NCI-H1930 (cell line): Measurements from ENCODE around the gene MAP3K9.

Experiments
- DNase-seq, 2 experiments: peaks; one replicate each; lab custom pipeline; 2025; lab: John Stamatoyannopoulos, UW

Gene MAP3K9

DNA sequence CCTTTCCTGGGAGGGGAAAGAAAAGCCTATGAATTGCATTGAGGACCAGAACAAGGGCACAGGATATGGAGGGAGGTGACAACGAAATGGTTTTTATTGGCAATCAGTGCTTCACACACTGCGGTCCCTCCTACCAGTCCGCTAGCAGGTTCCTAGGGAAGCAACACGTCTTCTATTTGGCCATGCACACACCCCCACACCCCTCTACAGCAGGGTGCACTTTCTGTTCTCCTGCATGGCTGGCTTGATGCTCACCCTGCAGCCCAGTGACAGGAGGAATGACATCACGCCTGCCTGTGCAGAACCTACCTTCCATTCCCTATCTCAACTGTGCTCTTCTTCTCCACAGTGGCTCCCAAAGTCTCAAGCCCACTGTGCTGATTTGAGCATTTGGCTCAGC, 109.7 kb downstream of the MAP3K9 start:
- no peak for DNase-seq

DNA sequence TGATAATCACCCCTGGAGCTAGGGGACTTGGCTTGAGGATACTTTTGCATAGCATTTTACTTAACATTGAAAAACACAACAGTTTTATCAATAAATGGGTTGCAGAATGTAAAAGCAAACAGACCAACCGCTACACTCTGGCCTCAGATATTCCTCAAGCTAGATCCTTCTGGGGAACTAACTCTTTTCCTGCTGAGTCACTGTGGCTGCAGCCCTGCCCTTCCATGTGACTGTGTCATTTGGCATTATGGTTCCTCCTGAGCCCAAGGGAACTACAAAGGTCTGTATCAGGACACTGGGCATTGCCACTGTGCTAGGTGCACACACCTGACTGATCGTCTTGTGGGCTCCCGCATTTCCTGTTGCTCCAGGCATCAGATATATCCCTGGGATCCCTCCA, 111.0 kb downstream of the MAP3K9 start:
- no peak for DNase-seq

DNA sequence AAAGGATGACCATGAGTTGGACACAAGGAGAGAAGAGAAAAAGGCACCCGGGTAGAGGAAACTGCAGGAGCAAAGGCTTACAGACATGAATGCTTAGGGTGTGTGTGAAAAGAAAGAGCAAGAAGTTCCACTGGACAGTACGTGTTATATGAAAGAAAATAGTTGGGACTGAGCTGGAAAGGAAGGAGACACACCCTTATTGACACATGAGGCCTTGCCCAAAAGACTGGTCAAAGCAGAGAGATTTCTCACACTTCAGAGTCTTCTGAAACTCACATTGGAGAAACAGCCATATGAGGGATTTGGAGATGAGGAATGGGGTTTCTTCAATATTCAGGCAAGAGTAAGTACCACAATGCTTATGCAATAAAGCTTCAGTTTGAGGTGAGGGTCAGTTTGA, 111.6 kb downstream of the MAP3K9 start:
- DNase-seq: no peak

DNA sequence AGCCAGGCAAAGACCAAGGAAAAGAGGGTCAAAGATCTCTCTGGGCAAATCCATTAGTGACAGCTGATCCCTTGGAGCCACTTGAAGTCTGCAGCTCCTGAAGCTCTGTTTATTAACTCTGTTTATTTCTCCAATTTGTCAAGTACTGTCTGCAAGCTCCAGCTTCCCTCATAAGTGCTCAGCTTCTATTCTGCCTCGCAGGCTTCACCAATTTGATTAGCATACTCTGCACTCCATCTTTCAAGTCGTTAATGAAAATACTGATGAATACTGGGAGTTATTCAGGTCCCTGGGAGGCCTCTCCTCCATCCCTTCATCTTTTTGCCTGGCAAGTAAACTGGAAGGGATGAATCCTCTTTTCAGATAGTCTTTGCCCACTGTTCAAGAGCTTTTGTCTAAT, 113.3 kb downstream of the MAP3K9 start:
- no peak for DNase-seq

DNA sequence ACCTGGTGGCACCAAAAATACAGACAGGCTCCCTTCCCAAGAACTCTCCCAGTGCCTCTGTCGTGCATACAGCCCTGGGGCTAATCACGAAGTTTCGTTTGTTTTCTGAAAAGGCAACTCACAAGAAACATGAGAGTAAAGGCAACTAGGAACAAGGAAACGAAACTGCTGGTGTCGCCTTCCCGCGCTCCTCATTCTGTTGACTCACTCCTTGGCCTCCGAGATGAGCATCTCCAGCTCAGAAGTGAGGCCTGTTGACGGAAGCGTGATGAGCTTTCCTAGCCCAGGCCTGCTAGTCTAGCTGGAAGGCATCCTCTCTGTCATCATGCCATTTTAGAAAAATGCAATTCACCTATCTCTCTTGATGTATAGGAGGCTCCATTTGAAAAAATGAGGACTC, 117.1 kb downstream of the MAP3K9 start:
- DNase-seq: no peak

DNA sequence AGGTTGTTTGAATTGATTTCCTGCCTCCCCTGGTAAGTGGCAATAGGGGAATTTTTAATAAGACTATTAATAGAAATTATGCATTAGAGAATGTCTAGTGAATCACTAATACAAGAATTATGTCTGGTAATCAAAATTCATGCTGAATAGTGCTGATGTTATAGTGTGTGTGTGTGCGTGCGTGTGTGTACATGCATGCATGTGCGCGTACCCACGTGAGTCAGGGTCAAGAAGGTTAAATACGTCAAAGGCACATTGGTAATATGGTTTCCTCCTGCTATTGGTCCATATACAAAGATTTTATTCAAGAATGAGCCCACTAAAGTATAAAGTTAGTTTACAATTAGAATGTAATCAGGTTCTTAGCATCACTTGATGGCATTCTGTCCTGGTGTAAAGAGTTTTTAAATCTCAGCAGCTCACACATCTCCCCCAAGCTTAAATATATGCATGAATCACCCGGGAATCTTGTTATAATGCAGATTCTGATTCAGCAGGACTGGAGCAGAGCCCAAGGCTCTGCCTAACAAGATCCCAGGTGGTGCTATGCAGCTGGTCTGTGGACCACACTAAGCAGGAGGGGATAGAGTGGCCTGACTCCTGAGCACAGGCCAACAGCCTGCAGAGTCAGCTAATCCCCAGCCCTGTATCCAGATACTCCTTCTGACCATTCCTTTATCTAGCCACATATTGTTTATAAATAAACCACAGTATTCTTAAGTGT, 123.7 kb downstream of the MAP3K9 start:
- DNase-seq: no peak

DNA sequence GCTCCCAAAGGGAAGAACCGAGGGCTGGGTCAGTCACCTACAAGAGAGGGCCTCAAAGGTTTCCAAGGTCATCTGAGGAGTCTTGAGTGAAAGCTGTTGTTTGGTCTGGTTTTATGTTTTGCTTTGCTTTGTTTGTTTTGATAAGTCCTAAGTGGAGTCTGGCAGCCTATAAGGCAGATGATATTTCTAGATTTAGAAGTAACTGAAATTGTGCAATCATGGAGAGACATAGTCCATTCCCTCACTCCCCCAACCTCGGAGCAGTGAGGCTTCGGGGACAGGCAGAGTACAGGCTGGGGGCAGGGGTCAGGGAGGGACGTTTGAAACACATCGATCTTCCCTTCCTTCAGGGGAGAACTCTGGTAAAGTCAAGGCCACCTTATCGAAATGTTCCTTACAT, 125.3 kb downstream of the MAP3K9 start:
- DNase-seq: no peak

DNA sequence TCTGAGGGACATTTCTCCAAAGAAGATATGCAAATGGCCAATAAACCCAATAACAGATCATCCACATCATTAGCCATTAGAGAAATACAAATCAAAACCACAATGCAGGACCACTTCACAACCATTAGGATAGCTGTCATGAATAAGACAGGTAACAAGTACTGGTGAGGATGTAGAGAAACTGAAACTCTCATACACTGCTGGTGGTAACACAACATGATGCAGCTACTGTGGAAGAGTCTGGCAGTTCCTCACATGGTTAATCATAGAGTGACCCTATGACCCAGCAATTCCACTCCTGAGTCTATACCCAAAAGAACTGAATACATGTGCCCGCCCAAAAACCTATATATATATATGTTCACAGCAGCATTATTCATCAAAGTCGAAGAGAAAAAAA, 128.6 kb downstream of the MAP3K9 start:
- no peak for DNase-seq

DNA sequence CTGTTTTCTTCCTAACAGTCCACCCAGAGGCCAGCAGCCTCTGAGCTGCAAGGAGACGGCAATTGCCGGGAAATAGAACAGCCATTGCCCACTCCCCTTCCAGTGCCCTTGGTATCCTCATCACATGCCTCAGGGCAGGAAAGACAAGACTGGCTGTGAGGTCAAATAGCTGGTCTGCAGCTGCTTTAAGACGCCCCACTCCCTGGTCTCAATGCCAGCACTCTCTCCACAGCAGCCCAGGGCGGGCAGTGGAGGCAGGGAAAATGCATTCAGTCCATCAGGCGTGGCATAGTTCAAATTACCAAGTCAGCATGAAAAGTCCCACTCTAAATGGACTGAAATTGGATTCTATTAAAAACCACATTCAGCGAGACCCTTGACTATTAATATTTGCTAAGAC, 132.0 kb downstream of the MAP3K9 start:
- DNase-seq: no peak
